ENCODE measurements around the gene RNF151.
"Not testable (repeated sequence)": the region's sequence is repeated elsewhere in the genome, so short reads cannot be mapped to it uniquely, and the experiment has no call there.

The RNF151 gene

GRCh38 chr16:1960665-1961630 lies 5.7 kb upstream of the RNF151 start:
- DNase-seq, result peak; percentile 60 to 73

DNA sequence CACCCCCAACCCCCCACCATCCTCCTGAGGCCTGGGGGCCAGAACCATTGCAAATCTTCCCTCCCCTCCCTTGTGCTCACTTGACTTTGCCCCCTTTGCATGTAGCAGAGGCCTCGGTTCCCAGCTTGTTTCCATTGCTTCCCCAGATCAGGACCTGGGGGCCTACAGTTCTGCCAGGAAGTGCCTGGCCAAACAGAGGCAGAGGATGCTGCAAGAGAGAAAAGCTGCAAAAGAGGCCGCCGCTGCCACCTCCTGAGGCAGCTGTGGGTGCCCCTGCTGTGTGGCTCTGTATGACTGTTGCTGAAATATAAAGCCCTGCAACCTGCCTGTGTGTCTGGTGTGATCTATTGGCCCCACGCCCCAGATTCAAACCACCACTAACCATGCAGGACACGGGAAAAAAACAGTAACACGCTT lies 5.0 kb upstream of the RNF151 start:
- DNase-seq, result no peak

DNA sequence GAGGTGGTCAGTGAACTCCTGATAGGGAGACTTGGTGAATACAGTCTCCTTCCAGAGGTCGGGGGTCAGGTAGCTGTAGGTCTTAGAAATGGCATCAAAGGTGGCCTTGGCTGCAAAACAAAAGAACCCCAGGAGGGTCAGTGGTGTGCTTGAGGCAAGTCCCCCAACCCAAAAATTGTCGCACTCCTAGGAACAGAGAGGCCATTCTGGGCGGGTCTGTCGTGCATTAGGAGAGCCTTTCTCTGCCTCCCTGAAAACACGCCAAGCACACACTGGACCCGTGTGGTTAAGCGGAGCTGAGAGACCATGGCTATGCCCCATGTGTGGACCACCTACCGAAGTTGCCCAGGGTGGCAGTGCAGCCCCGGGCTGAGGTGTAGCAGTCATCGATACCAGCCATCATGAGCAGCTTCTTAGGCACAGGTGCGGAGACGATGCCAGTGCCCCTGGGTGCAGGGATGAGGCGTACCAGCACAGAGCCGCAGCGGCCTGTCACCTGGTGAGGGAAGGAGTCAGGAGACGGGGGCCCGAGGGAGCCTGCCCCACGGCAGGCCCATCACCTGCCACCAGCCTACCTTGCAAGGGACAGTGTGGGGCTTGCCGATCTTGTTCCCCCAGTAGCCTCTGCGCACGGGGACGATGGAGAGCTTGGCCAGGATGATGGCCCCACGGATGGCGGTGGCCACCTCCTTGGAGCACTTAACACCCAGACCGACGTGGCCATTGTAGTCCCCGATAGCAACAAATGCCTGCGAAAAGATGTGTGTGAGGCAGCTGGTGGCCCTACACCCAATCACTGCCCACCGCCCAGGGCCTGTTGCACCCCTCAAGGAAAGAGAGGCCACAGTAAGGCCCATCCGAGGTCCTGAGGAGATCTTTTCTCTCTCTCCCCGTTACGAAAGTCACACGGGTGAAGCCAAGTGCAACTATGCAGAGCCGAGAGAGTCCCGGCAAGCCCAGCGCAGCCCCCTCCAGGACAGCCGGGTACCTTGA lies 4.2 kb upstream of the RNF151 start:
- DNase-seq, result not testable (repeated sequence)

GRCh38 chr16:1963806-1964505 lies 2.7 kb upstream of the RNF151 start:
- no peak for DNase-seq

- peak; percentile 93 to 99 for DNase-seq
Measured at GRCh38 chr16:1964506-1965395, 1.9 kb upstream of the RNF151 start, which contains the start of gene RPS2. Gene RPS2 (minus strand): TSS chr16:1964826. CDS start chr16:1964625, 201 bp downstream.

DNA sequence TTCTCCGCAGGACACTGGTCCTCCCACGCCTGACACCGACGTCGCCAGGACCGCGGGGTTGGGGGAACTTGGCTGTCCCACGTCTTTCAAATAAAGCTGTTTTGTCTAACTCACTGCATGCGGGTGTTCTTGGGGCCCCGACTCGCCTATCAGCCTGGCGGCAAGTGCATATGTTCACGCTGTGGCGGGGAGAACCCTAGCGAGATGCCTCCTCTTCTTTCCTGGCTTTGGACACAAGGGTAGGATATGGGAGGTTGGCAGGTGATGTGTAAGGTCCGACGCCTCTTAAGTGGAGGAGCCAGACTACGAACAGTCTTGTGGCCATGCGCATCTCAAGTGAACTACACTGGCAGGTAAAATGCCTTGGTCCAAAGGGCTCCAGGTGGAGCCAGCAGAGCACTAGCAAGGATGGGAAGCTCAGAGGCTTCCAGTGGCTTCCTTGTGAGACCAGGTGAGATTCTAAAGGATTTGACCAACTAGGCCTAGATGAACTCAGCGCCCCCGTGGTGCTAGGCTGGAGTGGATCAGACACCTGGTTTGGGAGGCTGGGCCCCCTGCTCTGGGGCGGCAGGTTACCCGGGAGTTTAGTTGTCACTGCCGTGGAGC lies 1.2 kb upstream of the RNF151 start:
- no peak for DNase-seq

GRCh38 chr16:1968146-1968953 lies 1.7 kb downstream of the RNF151 start:
- DNase-seq, result no peak

- DNase-seq, result peak; percentile 84 to 94
Measured at GRCh38 chr16:1971796-1972489, 5.3 kb downstream of the RNF151 start, which contains the start of gene TBL3. Gene TBL3 (plus strand): TSS chr16:1972053. CDS start chr16:1972165, 112 bp downstream.

GRCh38 chr16:1972490-1972877 lies 5.8 kb downstream of the RNF151 start:
- DNase-seq, result no peak

DNA sequence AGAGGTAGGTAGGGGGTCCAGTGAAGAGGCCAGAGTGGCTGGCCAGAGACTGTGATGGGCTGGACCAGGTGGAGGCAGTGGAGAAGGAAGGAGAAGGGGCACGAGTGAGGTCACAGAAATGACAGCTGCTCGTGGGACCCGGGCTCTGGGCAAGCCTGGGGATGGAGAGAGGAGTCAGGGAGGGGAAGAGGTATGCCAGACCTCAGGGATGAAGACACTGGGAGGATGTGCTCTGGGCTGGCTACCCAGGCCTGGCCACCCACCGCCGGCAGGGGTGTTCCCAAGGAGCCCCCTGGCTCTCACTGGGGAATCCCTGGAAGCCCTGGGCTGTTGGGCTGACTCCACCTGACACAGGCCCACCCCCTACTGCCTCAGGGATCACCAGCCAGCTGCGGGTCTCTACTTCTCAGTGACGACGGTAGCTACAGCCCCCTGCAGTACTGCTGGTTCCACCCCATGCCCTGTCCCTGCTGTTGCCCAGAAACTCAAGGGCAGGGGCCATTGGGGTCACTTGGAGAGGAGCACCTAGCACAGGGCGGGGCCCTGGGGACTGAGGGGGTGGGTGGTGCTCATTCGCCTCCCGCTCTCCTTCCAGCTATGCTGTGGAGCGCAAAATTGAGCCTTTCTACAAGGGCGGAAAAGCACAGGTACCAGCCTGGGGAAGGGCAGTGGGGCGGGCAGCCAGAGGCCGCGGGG lies 7.0 kb downstream of the RNF151 start:
- no peak for DNase-seq

DNA sequence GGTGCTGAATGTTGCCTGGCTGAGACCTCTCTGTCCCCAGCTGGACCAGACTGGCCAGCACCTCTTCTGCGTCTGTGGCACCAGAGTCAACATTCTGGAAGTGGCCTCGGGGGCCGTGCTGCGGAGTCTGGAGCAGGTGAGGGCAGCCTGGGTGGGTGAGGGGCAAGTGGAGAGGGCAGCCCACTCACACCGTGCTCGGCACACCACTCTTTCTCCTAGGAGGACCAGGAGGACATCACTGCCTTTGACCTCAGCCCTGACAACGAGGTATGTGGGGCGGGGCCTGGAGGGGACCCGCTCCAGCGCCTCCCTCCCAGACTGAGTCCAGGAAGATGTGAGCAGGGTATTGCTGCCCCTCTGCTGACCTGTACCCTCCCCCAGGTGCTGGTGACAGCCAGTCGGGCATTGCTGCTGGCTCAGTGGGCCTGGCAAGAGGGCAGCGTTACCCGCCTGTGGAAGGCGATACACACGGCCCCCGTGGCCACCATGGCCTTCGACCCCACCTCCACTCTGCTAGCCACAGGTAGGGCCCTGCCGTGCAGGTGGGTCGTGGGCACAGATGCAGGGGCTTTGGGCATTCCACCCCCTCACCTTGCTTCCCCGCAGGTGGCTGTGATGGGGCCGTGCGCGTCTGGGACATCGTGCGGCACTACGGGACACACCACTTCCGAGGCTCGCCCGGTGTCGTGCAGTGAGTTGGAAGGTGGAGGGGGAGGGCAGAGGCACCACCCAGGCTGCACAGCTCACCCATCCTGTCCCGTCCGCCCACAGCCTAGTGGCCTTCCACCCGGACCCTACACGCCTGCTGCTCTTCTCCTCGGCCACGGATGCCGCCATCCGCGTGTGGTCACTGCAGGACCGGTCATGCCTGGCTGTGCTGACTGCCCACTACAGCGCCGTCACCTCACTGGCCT lies 7.8 kb downstream of the RNF151 start:
- DNase-seq, result no peak

GRCh38 chr16:1975432-1976215 lies 9.0 kb downstream of the RNF151 start:
- no peak for DNase-seq

- DNase-seq, result no peak
Measured at GRCh38 chr16:1976216-1976520, 9.5 kb downstream of the RNF151 start.

- no peak for DNase-seq
Measured at GRCh38 chr16:1976951-1977874, 10.6 kb downstream of the RNF151 start.

DNA sequence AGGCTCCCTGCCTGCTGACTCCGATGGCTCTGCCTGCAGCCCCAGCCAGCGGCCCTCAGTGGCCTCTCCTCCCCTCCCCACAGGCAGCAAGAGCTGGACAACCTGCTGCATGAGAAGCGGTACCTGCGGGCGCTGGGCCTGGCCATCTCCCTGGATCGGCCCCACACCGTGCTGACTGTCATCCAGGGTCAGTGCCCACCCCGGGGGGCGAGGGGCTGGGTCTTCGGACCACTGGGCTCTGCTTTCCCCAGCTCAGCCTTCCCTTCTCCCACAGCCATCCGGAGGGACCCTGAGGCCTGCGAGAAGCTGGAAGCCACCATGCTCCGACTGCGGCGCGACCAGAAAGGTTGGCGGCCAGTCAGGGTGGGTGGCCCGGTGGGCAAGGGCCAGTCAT lies 11.2 kb downstream of the RNF151 start:
- DNase-seq, result no peak

All from NCI-H446 (cell line).